ENCODE measurements around the gene MACROD1. TPM values are rescaled to one million over a fixed set of nuclear protein-coding genes. Genes with fewer than 3 reads are reported as not detected.
A peak's percentile ranks its signal among the peaks of the same experiment; 100 is the strongest.

Gene MACROD1
- total RNA-seq, 2 donors from 2014 or later: 33.5 to 68.2 TPM

- H3K4me1 ChIP-seq (replicated peaks): no peaks in the 10 kb centered on the region
- 44% methylated on average over 6 of the region's 18 CpGs for WGBS
- TF ChIP-seq POLR2A (IDR thresholded peaks at IDR 0.05): no peak
- no peak for TF ChIP-seq POLR2AphosphoS5 (IDR thresholded peaks at IDR 0.05)
- TF ChIP-seq CTCF (IDR thresholded peaks at IDR 0.05): no peak
- H3K4me3 ChIP-seq: no peak overlapping the region
- intact Hi-C loops (cut with DNase I): no loop called here
- no peak for DNase-seq (ENCODE audit: low spot score)
- H3K9me3 ChIP-seq: no peaks in the 10 kb centered on the region
- H3K36me3 ChIP-seq: no peaks in the 10 kb centered on the region
- H3K27me3 ChIP-seq (replicated peaks; ENCODE audit: insufficient read depth): no peaks in the 10 kb centered on the region
- H3K27ac ChIP-seq: no peak overlapping the region
Measured at GRCh38 chr11:64044730-64045393, 121.1 kb downstream of the MACROD1 start.

- Histone ChIP-seq H3K36me3 (no peaks in the 10 kb centered on the region), H3K27me3 (replicated peaks; ENCODE audit: insufficient read depth) (no peaks in the 10 kb centered on the region), H3K4me1 (replicated peaks) (no peaks in the 10 kb centered on the region), H3K27ac (no peak overlapping the region), H3K4me3 (no peak overlapping the region), H3K9me3 (no peaks in the 10 kb centered on the region)
- intact Hi-C loops (cut with DNase I): no loop called here
- 90% methylated on average over 5 of the region's 5 CpGs for WGBS
- DNase-seq (ENCODE audit: low spot score): no peak
- TF ChIP-seq POLR2AphosphoS5 (IDR thresholded peaks at IDR 0.05) (no peak), CTCF (IDR thresholded peaks at IDR 0.05) (no peak), POLR2A (IDR thresholded peaks at IDR 0.05) (no peak)
Measured at GRCh38 chr11:64043545-64043944, 122.4 kb downstream of the MACROD1 start.

GRCh38 chr11:64042301-64042700, 123.6 kb downstream of the MACROD1 start:
- H3K4me1 ChIP-seq (replicated peaks): no peaks in the 10 kb centered on the region
- H3K9me3 ChIP-seq: no peaks in the 10 kb centered on the region
- 91% methylated on average over 3 of the region's 4 CpGs for WGBS
- TF ChIP-seq CTCF (IDR thresholded peaks at IDR 0.05) (no peak), POLR2AphosphoS5 (IDR thresholded peaks at IDR 0.05) (no peak), POLR2A (IDR thresholded peaks at IDR 0.05) (no peak)
- DNase-seq (ENCODE audit: low spot score): no peak
- H3K4me3 ChIP-seq: no peak overlapping the region
- H3K27me3 ChIP-seq (replicated peaks; ENCODE audit: insufficient read depth): no peaks in the 10 kb centered on the region
- no peak overlapping the region for H3K27ac ChIP-seq
- intact Hi-C loops (cut with DNase I): no loop called here
- no peaks in the 10 kb centered on the region for H3K36me3 ChIP-seq

GRCh38 chr11:64041846-64042245, 124.1 kb downstream of the MACROD1 start:
- 92% methylated on average over 4 of the region's 9 CpGs for WGBS
- TF ChIP-seq CTCF (IDR thresholded peaks at IDR 0.05) (no peak), POLR2A (IDR thresholded peaks at IDR 0.05) (no peak), POLR2AphosphoS5 (IDR thresholded peaks at IDR 0.05) (no peak)
- H3K27ac ChIP-seq: no peak overlapping the region
- H3K36me3 ChIP-seq: no peaks in the 10 kb centered on the region
- intact Hi-C loops (cut with DNase I): no loop called here
- DNase-seq (ENCODE audit: low spot score): no peak
- no peaks in the 10 kb centered on the region for H3K27me3 ChIP-seq (replicated peaks; ENCODE audit: insufficient read depth)
- H3K4me1 ChIP-seq (replicated peaks): no peaks in the 10 kb centered on the region
- H3K4me3 ChIP-seq: no peak overlapping the region
- no peaks in the 10 kb centered on the region for H3K9me3 ChIP-seq

GRCh38 chr11:64040684-64041322, 125.1 kb downstream of the MACROD1 start:
- H3K27ac ChIP-seq: no peak overlapping the region
- DNase-seq (ENCODE audit: low spot score): no peak
- no peaks in the 10 kb centered on the region for H3K36me3 ChIP-seq
- no peaks in the 10 kb centered on the region for H3K9me3 ChIP-seq
- no peak overlapping the region for H3K4me3 ChIP-seq
- H3K27me3 ChIP-seq (replicated peaks; ENCODE audit: insufficient read depth): no peaks in the 10 kb centered on the region
- intact Hi-C loops (cut with DNase I): no loop called here
- 60% methylated on average over 20 of the region's 20 CpGs for WGBS
- TF ChIP-seq POLR2A (IDR thresholded peaks at IDR 0.05): no peak
- TF ChIP-seq POLR2AphosphoS5 (IDR thresholded peaks at IDR 0.05): no peak
- peak in 2 of 4 experiments; percentile 40 to 48 for TF ChIP-seq CTCF (IDR thresholded peaks at IDR 0.05)
- H3K4me1 ChIP-seq (replicated peaks): no peaks in the 10 kb centered on the region

Measured in prostate gland (tissue), 2 donors.